Transverse colon (tissue), 4 donors: ENCODE data around the gene CHD1L.

Source experiments
- EP300 ChIP-seq: sonication (generic); formaldehyde crosslinking; IDR thresholded peaks from one replicate; pipeline ENCODE4 v1.6.1; 2017; ENCODE audit warnings: antibody characterized with exemption, low read depth
- POLR2A ChIP-seq: fragments of 450-650 bp; IDR thresholded peaks from one replicate; pipeline ENCODE4 v1.6.1; 2016; ENCODE audit warnings: antibody characterized with exemption, mild to moderate bottlenecking, moderate library complexity
- POLR2AphosphoS5 ChIP-seq, 3 donors: sonication (generic); formaldehyde crosslinking; IDR thresholded peaks; one replicate each; pipeline ENCODE4 v1.6.1; 2016; ENCODE audit warnings: antibody characterized with exemption in 3 of 3
- TF ChIP-seq, protein P1 (sequence below), 5 experiments: fragments of 200-600 bp in 3 of 5; fragments of 450-650 bp in 2 of 5; sonication (generic) in 3 of 5; IDR thresholded peaks; 1 replicate in 2 of 5; 2 replicates in 3 of 5; pipeline ENCODE4 v1.5.1; 2016 to 2017; ENCODE audit warnings: antibody characterized with exemption in 5 of 5, inconsistent platforms in 3 of 5, mild to moderate bottlenecking in 2 of 5, moderate library complexity in 1 of 5

DNA sequence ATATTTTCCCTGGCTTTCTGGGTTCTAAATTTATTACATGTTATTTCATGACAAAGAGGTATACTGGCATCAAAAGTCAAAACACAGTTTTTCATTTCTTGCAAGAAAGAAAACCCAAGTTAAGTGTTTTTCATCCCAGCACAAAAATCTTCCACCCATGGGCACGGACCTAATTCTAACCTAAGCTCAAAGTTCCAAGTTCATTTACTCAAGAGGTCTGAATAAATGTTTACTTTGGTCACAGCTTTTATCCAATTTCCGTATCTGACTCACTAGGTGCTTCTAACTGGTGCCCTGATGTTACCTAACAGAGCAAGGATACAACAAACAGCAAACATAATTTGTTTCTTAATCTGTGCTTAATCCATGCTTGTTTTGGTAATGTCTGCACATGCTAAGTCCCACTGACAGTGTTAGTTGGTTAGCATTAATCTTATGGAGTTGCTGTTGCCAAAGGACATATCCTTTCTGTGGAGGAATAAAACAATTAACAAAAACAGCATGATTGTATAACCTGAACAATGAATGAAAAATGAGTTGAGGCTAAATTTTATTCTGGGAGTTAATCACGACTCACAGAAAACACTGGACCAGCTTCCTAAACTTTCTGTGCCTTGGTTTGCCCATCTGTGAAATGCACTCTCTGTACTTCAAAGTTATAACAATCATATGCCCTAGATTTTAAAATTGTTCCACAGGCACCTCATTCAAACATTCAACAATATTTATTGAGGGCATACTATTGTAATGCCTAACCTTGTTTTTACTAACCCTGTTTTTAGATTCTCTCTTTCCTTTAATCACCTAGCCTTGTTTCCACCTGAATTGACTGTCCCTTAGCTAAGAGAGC is 4.2 kb upstream of the CHD1L start:
- TF ChIP-seq, protein P1, sequence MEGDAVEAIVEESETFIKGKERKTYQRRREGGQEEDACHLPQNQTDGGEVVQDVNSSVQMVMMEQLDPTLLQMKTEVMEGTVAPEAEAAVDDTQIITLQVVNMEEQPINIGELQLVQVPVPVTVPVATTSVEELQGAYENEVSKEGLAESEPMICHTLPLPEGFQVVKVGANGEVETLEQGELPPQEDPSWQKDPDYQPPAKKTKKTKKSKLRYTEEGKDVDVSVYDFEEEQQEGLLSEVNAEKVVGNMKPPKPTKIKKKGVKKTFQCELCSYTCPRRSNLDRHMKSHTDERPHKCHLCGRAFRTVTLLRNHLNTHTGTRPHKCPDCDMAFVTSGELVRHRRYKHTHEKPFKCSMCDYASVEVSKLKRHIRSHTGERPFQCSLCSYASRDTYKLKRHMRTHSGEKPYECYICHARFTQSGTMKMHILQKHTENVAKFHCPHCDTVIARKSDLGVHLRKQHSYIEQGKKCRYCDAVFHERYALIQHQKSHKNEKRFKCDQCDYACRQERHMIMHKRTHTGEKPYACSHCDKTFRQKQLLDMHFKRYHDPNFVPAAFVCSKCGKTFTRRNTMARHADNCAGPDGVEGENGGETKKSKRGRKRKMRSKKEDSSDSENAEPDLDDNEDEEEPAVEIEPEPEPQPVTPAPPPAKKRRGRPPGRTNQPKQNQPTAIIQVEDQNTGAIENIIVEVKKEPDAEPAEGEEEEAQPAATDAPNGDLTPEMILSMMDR (IDR thresholded peaks at IDR 0.05) = no peak
- no peak for TF ChIP-seq POLR2A
- TF ChIP-seq POLR2AphosphoS5 (IDR thresholded peaks at IDR 0.05) = peak in 1 of 3 donors; percentile 45
- TF ChIP-seq EP300 = no peak
